ENCODE data around the gene SINHCAF. TPM values are rescaled to one million over a fixed set of nuclear protein-coding genes. Genes with fewer than 3 reads are reported as not detected.

Gene SINHCAF
- total and polyA plus RNA-seq, 9 of the 15 experiments (the other 6 are each of a cell fraction or from before 2014, with no cell fraction given), result 73.2 to 185 (median 110) TPM

- TF ChIP-seq ZNF592 (IDR thresholded peaks at IDR 0.05), result peak; percentile 87
- TF ChIP-seq PBX2 (CRISPR knock-in tag; IDR thresholded peaks at IDR 0.05; ENCODE audit: low read depth), result no peak
- peak; percentile 89 for TF ChIP-seq PBX2 (tag; conservative IDR thresholded peaks at IDR 0.05; ENCODE audit: low read depth)
- 0 out of 2 replicates have a peak, but pooled peaks have one; percentile 50 for TF ChIP-seq ZNF41 (CRISPR knock-in tag; conservative IDR thresholded peaks at IDR 0.05)
- peak; percentile 79 for TF ChIP-seq ZNF644 (tag; IDR thresholded peaks at IDR 0.05; ENCODE audit: low read depth)
- peak; percentile 68; the same call in 1 of the 2 replicates for TF ChIP-seq MEF2D (tag; conservative IDR thresholded peaks at IDR 0.05; ENCODE audit: low read depth)
- peak; percentile 70; the same call in 1 of the 2 replicates for TF ChIP-seq DDX20 (tag; IDR thresholded peaks at IDR 0.05; ENCODE audit: low read depth)
- TF ChIP-seq, protein P1, sequence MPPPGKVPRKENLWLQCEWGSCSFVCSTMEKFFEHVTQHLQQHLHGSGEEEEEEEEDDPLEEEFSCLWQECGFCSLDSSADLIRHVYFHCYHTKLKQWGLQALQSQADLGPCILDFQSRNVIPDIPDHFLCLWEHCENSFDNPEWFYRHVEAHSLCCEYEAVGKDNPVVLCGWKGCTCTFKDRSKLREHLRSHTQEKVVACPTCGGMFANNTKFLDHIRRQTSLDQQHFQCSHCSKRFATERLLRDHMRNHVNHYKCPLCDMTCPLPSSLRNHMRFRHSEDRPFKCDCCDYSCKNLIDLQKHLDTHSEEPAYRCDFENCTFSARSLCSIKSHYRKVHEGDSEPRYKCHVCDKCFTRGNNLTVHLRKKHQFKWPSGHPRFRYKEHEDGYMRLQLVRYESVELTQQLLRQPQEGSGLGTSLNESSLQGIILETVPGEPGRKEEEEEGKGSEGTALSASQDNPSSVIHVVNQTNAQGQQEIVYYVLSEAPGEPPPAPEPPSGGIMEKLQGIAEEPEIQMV (tag; conservative IDR thresholded peaks at IDR 0.05; ENCODE audit: low read depth), result 0 out of 2 replicates have a peak, but pooled peaks have one; percentile 45
- TF ChIP-seq, protein P2, sequence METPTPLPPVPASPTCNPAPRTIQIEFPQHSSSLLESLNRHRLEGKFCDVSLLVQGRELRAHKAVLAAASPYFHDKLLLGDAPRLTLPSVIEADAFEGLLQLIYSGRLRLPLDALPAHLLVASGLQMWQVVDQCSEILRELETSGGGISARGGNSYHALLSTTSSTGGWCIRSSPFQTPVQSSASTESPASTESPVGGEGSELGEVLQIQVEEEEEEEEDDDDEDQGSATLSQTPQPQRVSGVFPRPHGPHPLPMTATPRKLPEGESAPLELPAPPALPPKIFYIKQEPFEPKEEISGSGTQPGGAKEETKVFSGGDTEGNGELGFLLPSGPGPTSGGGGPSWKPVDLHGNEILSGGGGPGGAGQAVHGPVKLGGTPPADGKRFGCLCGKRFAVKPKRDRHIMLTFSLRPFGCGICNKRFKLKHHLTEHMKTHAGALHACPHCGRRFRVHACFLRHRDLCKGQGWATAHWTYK (CRISPR knock-in tag; IDR thresholded peaks at IDR 0.05), result peak; percentile 49; the same call in 1 of the 2 replicates
- no peak for TF ChIP-seq KDM4B (IDR thresholded peaks at IDR 0.05; ENCODE audit: borderline replicate concordance in 2 of 2, low read depth in 1 of 2)
- TF ChIP-seq ZNF239 (CRISPR knock-in tag; IDR thresholded peaks at IDR 0.05), result peak; percentile 49; the same call in 1 of the 2 replicates
- TF ChIP-seq, protein P3, sequence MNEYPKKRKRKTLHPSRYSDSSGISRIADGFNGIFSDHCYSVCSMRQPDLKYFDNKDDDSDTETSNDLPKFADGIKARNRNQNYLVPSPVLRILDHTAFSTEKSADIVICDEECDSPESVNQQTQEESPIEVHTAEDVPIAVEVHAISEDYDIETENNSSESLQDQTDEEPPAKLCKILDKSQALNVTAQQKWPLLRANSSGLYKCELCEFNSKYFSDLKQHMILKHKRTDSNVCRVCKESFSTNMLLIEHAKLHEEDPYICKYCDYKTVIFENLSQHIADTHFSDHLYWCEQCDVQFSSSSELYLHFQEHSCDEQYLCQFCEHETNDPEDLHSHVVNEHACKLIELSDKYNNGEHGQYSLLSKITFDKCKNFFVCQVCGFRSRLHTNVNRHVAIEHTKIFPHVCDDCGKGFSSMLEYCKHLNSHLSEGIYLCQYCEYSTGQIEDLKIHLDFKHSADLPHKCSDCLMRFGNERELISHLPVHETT (CRISPR knock-in tag; conservative IDR thresholded peaks at IDR 0.05 in 1 of 2, IDR thresholded peaks at IDR 0.05 in 1 of 2), result 0 out of 4 replicates have a peak, but pooled peaks of 1 of the 2 experiments have one; percentile 44
These were observed 10.8 kb downstream of the SINHCAF start (continued) for GRCh38 chr12:31315044-31315715.

Data from K562 (cell line).